ENCODE results near the gene SDHAF1.
A peak's percentile ranks its signal among the peaks of the same experiment; 100 is the strongest.
"Not testable (repeated sequence)": the region's sequence is repeated elsewhere in the genome, so short reads cannot be mapped to it uniquely, and the experiment has no call there.

Gene SDHAF1

GRCh38 chr19:36025541-36025940, 30.6 kb downstream of the SDHAF1 start:
- no peak for DNase-seq

DNA sequence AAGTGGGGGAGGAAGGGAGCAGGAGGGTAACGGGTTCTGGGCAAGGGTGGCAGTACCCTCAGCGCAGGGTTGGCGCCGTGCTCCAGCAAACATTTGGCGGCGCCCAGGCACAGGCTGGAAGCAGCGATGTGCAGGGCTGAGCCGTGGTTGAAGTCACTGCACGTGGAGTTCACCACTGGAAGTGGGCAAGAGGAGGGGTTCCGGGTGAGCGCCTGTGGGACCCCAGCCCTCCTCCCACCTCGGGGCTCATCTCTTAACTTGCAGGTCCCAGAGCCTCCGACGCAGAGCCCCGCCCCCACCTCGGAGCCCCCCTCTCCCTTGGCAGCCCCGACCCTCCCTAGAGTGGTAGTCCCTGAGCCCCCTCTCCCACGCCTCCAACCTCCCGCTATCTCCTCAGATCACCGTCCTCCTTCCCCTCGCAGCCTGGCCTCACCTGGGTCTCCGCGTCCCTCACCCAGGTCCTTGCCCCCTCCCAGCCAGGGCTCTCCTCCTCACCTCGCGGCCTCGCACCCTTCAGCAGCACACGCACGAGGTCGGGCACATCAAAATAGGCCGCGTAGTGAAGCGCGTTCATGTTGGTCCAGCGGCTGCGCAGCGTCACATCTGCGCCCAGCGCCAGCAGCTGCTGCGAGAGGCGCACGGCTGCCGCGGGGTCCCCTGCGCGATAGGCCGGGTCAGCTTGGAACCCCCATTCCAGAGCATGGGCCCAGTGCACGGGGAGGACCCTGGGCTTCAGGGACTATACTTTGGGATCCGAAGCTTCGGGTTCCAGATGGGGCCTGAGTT, 31.3 kb downstream of the SDHAF1 start:
- DNase-seq = no peak

DNA sequence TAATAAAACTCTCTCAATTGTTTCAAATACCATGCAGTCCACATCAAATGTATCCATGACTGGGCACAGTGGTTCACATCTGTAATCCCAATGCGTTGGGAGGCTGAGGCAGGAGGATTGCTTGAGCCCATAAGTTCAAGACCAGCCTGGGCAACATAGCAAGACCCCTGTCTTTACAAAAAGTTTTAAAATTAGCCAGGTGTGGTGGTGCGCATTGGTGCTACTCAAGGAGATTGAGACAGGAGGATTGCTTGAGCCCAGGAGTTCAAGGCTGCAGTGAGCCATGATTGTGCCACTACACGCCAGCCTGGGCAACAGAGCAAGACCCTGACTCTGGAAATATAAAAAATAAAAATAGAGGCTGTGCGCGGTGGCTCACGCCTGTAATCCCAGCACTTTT, 32.7 kb downstream of the SDHAF1 start:
- no peak for DNase-seq

GRCh38 chr19:36028313-36029041, 33.5 kb downstream of the SDHAF1 start:
- no peak for DNase-seq

- DNase-seq = no peak
These were observed 35.5 kb downstream of the SDHAF1 start for GRCh38 chr19:36030264-36031148.

DNA sequence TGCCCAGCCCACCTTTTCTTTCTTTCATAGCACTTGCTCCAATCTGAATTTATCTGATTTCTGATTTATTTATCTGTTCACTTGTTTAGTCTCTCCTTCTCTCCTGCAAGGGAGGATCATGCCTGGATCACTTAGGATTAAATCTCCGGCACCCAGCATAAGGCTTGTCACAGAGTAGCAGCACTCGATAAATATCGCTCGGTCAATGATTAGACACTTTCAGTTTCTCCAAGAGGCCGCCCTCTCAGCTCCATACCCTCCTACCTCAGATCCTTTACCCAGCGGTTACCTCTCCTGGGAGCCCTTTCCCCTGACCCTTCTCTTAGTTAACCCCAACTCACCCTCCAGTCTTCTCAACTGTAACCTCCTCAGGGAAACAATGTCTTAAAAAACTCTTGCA, 36.3 kb downstream of the SDHAF1 start:
- DNase-seq = no peak

- peak; percentile 38 for DNase-seq
These were observed 37.5 kb downstream of the SDHAF1 start, which contains the start of gene CLIP3 for GRCh38 chr19:36032251-36033104. Gene CLIP3 (minus strand): TSS chr19:36032873. CDS start chr19:36032357, 516 bp downstream.

- DNase-seq = no peak
These were observed 45.5 kb downstream of the SDHAF1 start for GRCh38 chr19:36040495-36040894.

GRCh38 chr19:36041092-36041491, 46.1 kb downstream of the SDHAF1 start:
- not testable (repeated sequence) for DNase-seq

DNA sequence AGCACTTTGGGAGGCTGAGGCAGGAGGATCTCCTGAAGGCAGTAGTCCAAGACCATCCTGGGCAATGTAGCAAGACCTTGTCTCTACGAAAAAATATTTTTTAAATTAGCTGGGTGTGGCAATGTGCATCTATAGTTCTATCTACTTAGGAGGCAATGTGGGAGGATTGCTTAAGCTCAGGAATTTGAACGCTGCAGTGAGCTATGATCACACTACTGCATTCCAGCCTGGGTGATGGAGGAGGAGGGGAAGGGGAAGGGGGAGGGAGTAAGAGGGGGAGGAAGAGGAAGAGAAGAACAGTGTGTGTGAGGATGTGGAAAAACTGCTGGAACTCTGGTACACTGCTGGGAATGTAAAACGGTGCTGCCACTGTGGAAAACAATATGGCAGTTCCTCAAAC, 46.8 kb downstream of the SDHAF1 start:
- DNase-seq = no peak

DNA sequence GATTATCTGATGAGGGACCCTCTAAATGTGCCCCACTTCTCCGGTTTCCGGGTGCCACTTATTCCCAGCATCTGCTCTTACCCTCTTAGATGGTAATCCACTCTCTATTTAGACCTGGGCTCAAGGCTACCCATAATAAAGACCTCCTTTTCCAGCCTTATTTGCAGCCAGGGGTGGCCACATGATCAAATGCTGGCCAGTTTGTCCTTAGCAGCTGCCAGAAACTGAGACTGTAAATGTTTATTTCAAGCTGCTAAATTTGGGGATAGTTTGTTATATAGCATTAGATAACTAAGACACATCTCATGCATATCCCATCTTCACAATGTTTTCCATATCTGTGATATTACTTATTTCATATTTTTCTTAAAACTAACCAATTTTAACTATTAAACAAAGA, 49.0 kb downstream of the SDHAF1 start:
- DNase-seq = no peak

Data from activated CD4-positive, alpha-beta T cell treated with anti-CD3 and anti-CD28 coated beads, Interleukin-2, Interleukin-6, amounts not matched to agents 100 ng/mL and 50 ng/mL, durations not matched to agents 16 hours and 8 hours (primary cell).